ENCODE results near the gene DPF3. TPM values are rescaled to one million over a fixed set of nuclear protein-coding genes. Genes with fewer than 3 reads are reported as not detected.
"Not testable (repeated sequence)": the region's sequence is repeated elsewhere in the genome, so short reads cannot be mapped to it uniquely, and the experiment has no call there.

Gene DPF3
- polyA plus RNA-seq, 4 donors: 1.0 to 2.4 (median 1.5) TPM

- Histone ChIP-seq H3K27me3 (ENCODE audit: control insufficient read depth in 3 of 3, insufficient read depth in 3 of 3, low read length in 3 of 3) (no peaks in the 10 kb centered on the region), H3K4me1 (ENCODE audit: control insufficient read depth in 3 of 3, insufficient read depth in 2 of 3, low read depth in 1 of 3, low read length in 2 of 3) (no peaks in the 10 kb centered on the region), H3K36me3 (ENCODE audit: control insufficient read depth in 3 of 3, insufficient read depth in 2 of 3, low read depth in 1 of 3, low read length in 3 of 3) (peaks cover 0 to 6% (median 0%) of the 10 kb centered on the region in 3 donors), H3K9me3 (ENCODE audit: control insufficient read depth in 2 of 2, insufficient read depth in 1 of 2, low read depth in 1 of 2, low read length in 1 of 2) (peaks cover 0 to 18% of the 10 kb centered on the region in 2 donors), H3K27ac (ENCODE audit: low read depth in 1 of 3, low read length in 2 of 3) (no peak overlapping the region), H3K4me3 (ENCODE audit: low read depth in 1 of 3, low read length in 3 of 3) (no peak overlapping the region)
- WGBS, 3 donors: 93 to 97% (median 95%) methylated on average over 3 of the region's 3 CpGs
- DNase-seq (no peak), FAIRE-seq (no peak)
Measured at GRCh38 chr14:72752034-72752412, 141.9 kb downstream of the DPF3 start.

DNA sequence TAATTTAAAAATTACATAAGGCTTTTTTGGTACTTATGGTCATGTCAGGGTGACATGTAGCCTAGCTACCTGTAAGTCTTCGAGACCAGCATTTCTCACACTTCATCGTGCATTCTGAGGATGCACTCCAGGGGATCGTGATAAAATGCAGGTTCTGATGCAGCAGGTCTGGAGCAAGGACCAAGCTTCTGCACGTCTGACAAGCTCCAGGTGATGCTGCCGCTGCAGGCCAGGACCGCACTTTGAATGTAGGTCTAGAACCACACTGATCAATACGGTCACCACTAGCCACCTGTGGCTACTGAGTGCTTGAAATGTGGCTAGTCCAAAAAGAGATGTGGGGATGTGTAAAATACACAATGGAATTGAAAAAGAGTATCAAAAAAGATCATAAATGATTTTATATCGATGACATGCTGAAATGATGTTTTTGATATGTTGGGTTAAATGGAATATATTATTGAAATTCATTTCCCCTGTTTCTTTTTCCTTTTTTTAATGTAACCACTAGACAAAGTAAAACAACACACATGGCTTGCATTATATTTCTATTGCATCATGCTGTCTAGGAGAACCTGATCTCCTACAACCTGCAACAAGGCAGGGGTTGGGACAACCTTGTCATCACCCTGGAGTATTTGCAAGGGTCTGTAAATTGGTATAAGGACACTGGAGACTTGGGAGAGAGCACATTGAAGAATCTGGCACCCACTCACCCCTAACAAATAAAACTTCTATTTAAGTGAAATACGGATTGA, 142.4 kb downstream of the DPF3 start:
- H3K27ac ChIP-seq (ENCODE audit: low read depth in 1 of 3, low read length in 2 of 3): no peak overlapping the region
- 92 to 95% (median 95%) methylated on average over 9 of the region's 9 CpGs for WGBS, 3 donors
- peaks cover 0 to 6% (median 0%) of the 10 kb centered on the region in 3 donors for H3K36me3 ChIP-seq (ENCODE audit: control insufficient read depth in 3 of 3, insufficient read depth in 2 of 3, low read depth in 1 of 3, low read length in 3 of 3)
- H3K4me1 ChIP-seq (ENCODE audit: control insufficient read depth in 3 of 3, insufficient read depth in 2 of 3, low read depth in 1 of 3, low read length in 2 of 3): no peaks in the 10 kb centered on the region
- no peak overlapping the region for H3K4me3 ChIP-seq (ENCODE audit: low read depth in 1 of 3, low read length in 3 of 3)
- no peak for FAIRE-seq
- no peaks in the 10 kb centered on the region for H3K27me3 ChIP-seq (ENCODE audit: control insufficient read depth in 3 of 3, insufficient read depth in 3 of 3, low read length in 3 of 3)
- DNase-seq: no peak
- peaks cover 0 to 18% of the 10 kb centered on the region in 2 donors for H3K9me3 ChIP-seq (ENCODE audit: control insufficient read depth in 2 of 2, insufficient read depth in 1 of 2, low read depth in 1 of 2, low read length in 1 of 2)

DNA sequence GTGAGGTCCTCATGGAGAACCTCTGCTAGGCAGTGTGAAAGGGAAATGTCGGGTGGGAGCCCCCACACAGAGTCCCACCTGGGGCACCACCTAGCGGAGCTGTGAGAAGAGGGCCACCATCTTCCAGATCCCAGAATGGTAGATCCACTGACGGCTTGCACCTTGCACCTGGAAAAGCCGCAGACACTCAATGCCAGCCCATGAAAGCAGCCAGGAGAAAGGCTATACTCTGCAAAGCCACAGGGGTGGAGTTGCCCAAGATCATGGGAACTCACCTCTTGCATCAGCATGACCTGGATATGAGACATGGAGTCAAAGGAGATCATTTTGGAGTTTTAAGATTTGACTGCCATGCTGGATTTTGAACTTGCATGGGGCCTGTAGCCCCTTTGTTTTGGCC, 145.0 kb downstream of the DPF3 start:
- DNase-seq: peak in 1 of 2 donors; percentile 18
- H3K27ac ChIP-seq (ENCODE audit: low read depth in 1 of 3, low read length in 2 of 3); H3K36me3 ChIP-seq (ENCODE audit: control insufficient read depth in 3 of 3, insufficient read depth in 2 of 3, low read depth in 1 of 3, low read length in 3 of 3); FAIRE-seq; H3K27me3 ChIP-seq (ENCODE audit: control insufficient read depth in 3 of 3, insufficient read depth in 3 of 3, low read length in 3 of 3); H3K4me1 ChIP-seq (ENCODE audit: control insufficient read depth in 3 of 3, insufficient read depth in 2 of 3, low read depth in 1 of 3, low read length in 2 of 3); H3K4me3 ChIP-seq (ENCODE audit: low read depth in 1 of 3, low read length in 3 of 3): not testable (repeated sequence)
- WGBS, 3 donors: 92 to 97% (median 97%) methylated on average over 4 of the region's 4 CpGs
- H3K9me3 ChIP-seq (ENCODE audit: control insufficient read depth in 2 of 2, insufficient read depth in 1 of 2, low read depth in 1 of 2, low read length in 1 of 2): peaks cover 0 to 18% of the 10 kb centered on the region in 2 donors

- Histone ChIP-seq H3K27ac (ENCODE audit: low read depth in 1 of 3, low read length in 2 of 3) (no peak overlapping the region), H3K4me3 (ENCODE audit: low read depth in 1 of 3, low read length in 3 of 3) (no peak overlapping the region), H3K4me1 (ENCODE audit: control insufficient read depth in 3 of 3, insufficient read depth in 2 of 3, low read depth in 1 of 3, low read length in 2 of 3) (no peaks in the 10 kb centered on the region), H3K9me3 (ENCODE audit: control insufficient read depth in 2 of 2, insufficient read depth in 1 of 2, low read depth in 1 of 2, low read length in 1 of 2) (peaks cover 0 to 18% of the 10 kb centered on the region in 2 donors), H3K36me3 (ENCODE audit: control insufficient read depth in 3 of 3, insufficient read depth in 2 of 3, low read depth in 1 of 3, low read length in 3 of 3) (peaks cover 0 to 5% (median 0%) of the 10 kb centered on the region in 3 donors), H3K27me3 (ENCODE audit: control insufficient read depth in 3 of 3, insufficient read depth in 3 of 3, low read length in 3 of 3) (no peaks in the 10 kb centered on the region)
- no peak for DNase-seq
- FAIRE-seq: no peak
- 75 to 80% (median 77%) methylated on average over 3 of the region's 3 CpGs for WGBS, 3 donors
Measured at GRCh38 chr14:72747652-72748051, 146.2 kb downstream of the DPF3 start.

- Histone ChIP-seq H3K27me3 (ENCODE audit: control insufficient read depth in 3 of 3, insufficient read depth in 3 of 3, low read length in 3 of 3) (no peaks in the 10 kb centered on the region), H3K4me3 (ENCODE audit: low read depth in 1 of 3, low read length in 3 of 3) (no peak overlapping the region), H3K36me3 (ENCODE audit: control insufficient read depth in 3 of 3, insufficient read depth in 2 of 3, low read depth in 1 of 3, low read length in 3 of 3) (peaks cover 0 to 5% (median 0%) of the 10 kb centered on the region in 3 donors), H3K9me3 (ENCODE audit: control insufficient read depth in 2 of 2, insufficient read depth in 1 of 2, low read depth in 1 of 2, low read length in 1 of 2) (peaks cover 0 to 18% of the 10 kb centered on the region in 2 donors), H3K4me1 (ENCODE audit: control insufficient read depth in 3 of 3, insufficient read depth in 2 of 3, low read depth in 1 of 3, low read length in 2 of 3) (no peaks in the 10 kb centered on the region), H3K27ac (ENCODE audit: low read depth in 1 of 3, low read length in 2 of 3) (no peak overlapping the region)
- FAIRE-seq (no peak), DNase-seq (no peak)
- WGBS, 3 donors: 90 to 92% (median 92%) methylated on average over 20 of the region's 20 CpGs
Measured at GRCh38 chr14:72745991-72746980, 147.6 kb downstream of the DPF3 start.

DNA sequence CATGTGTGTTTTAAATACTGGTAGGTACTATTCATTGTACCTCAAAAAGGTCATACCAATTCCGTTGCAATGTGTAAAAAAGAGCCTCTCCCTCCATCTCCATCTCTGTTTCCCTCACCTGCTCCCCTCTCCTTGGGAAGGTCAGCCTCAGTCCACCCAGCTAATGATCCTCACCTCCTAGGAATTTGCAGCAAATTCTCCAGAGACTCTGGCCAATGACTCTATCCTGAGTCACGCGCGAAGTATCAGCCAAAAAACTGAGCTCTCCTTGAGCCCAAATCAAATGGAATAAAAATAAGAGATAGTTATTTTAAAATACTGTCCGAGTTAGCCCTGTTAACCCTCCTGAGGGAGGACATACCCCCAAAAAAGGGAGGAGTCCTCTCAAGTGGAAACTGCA, 148.4 kb downstream of the DPF3 start:
- H3K27ac ChIP-seq (ENCODE audit: low read depth in 1 of 3, low read length in 2 of 3): no peak overlapping the region
- peaks cover 0 to 5% (median 0%) of the 10 kb centered on the region in 3 donors for H3K36me3 ChIP-seq (ENCODE audit: control insufficient read depth in 3 of 3, insufficient read depth in 2 of 3, low read depth in 1 of 3, low read length in 3 of 3)
- DNase-seq (no peak), FAIRE-seq (no peak)
- H3K4me3 ChIP-seq (ENCODE audit: low read depth in 1 of 3, low read length in 3 of 3): no peak overlapping the region
- WGBS, 3 donors: 74 to 81% (median 78%) methylated on average over 5 of the region's 5 CpGs
- H3K27me3 ChIP-seq (ENCODE audit: control insufficient read depth in 3 of 3, insufficient read depth in 3 of 3, low read length in 3 of 3): no peaks in the 10 kb centered on the region
- peaks cover 0 to 18% of the 10 kb centered on the region in 2 donors for H3K9me3 ChIP-seq (ENCODE audit: control insufficient read depth in 2 of 2, insufficient read depth in 1 of 2, low read depth in 1 of 2, low read length in 1 of 2)
- H3K4me1 ChIP-seq (ENCODE audit: control insufficient read depth in 3 of 3, insufficient read depth in 2 of 3, low read depth in 1 of 3, low read length in 2 of 3): no peaks in the 10 kb centered on the region

DNA sequence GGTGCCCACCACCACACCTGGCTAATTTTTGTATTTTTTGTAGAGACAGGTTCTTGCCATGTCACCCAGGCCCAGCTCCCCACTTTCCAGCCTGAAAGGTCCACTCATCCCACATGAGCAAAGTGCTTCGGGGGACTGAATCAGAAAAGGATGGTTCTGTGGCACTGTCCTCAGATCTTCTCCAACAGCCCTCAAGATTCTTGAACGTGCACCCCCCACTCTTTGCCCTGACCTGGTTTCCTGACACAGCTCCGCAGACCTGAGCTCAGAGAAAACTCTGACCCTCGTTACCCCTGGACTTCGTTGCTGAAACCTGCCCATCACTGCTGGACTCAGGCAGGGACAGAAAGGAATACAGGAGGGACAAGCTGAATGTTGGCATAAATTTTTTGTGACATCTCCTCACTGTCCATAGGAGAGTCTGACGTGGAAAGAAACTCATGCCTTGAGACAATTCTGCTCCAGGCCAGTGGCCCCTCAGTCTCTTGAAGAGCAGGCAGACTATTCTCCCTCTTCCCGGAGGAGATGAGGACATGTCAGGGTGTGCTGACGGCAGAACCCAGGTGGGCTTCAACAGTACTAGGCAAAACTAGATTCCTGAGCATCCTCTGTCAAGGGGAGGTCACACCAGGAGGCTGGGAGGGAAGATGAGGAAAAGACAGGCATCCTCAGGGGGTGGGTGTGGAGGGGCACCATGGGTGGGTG, 149.3 kb downstream of the DPF3 start:
- Histone ChIP-seq H3K4me1 (ENCODE audit: control insufficient read depth in 3 of 3, insufficient read depth in 2 of 3, low read depth in 1 of 3, low read length in 2 of 3) (no peaks in the 10 kb centered on the region), H3K4me3 (ENCODE audit: low read depth in 1 of 3, low read length in 3 of 3) (no peak overlapping the region), H3K9me3 (ENCODE audit: control insufficient read depth in 2 of 2, insufficient read depth in 1 of 2, low read depth in 1 of 2, low read length in 1 of 2) (peaks cover 0 to 15% of the 10 kb centered on the region in 2 donors), H3K27me3 (ENCODE audit: control insufficient read depth in 3 of 3, insufficient read depth in 3 of 3, low read length in 3 of 3) (no peaks in the 10 kb centered on the region), H3K36me3 (ENCODE audit: control insufficient read depth in 3 of 3, insufficient read depth in 2 of 3, low read depth in 1 of 3, low read length in 3 of 3) (peaks cover 0 to 5% (median 0%) of the 10 kb centered on the region in 3 donors), H3K27ac (ENCODE audit: low read depth in 1 of 3, low read length in 2 of 3) (no peak overlapping the region)
- FAIRE-seq: no peak
- 90 to 91% (median 91%) methylated on average over 8 of the region's 8 CpGs for WGBS, 3 donors
- DNase-seq: no peak

GRCh38 chr14:72743626-72744025, 150.3 kb downstream of the DPF3 start:
- no peak overlapping the region for H3K27ac ChIP-seq (ENCODE audit: low read depth in 1 of 3, low read length in 2 of 3)

More at GRCh38 chr14:72743626-72744025, 150.3 kb downstream of the DPF3 start:
- Histone ChIP-seq H3K4me3 (ENCODE audit: low read depth in 1 of 3, low read length in 3 of 3) (no peak overlapping the region), H3K9me3 (ENCODE audit: control insufficient read depth in 2 of 2, insufficient read depth in 1 of 2, low read depth in 1 of 2, low read length in 1 of 2) (peaks cover 0 to 11% of the 10 kb centered on the region in 2 donors), H3K36me3 (ENCODE audit: control insufficient read depth in 3 of 3, insufficient read depth in 2 of 3, low read depth in 1 of 3, low read length in 3 of 3) (peaks cover 0 to 3% (median 0%) of the 10 kb centered on the region in 3 donors), H3K4me1 (ENCODE audit: control insufficient read depth in 3 of 3, insufficient read depth in 2 of 3, low read depth in 1 of 3, low read length in 2 of 3) (no peaks in the 10 kb centered on the region), H3K27me3 (ENCODE audit: control insufficient read depth in 3 of 3, insufficient read depth in 3 of 3, low read length in 3 of 3) (no peaks in the 10 kb centered on the region)
- FAIRE-seq (no peak), DNase-seq (no peak)
- WGBS, 3 donors: 63 to 80% (median 72%) methylated on average over 2 of the region's 2 CpGs

Data from small intestine (tissue), 7 donors.